GM19328 (cell line): ENCODE measurements around the gene ERGIC1.
"Not testable (repeated sequence)": the region's sequence is repeated elsewhere in the genome, so short reads cannot be mapped to it uniquely, and the experiment has no call there.

ENCODE experiments used
- ATAC-seq: cut with Tn5 transposase; IDR thresholded peaks from one replicate; pipeline ENCODE4 v1.9.1; 2021; ENCODE audit warnings: mild to moderate bottlenecking, moderate library complexity; ENCODE audit not compliant: unreplicated experiment

ERGIC1 gene

DNA sequence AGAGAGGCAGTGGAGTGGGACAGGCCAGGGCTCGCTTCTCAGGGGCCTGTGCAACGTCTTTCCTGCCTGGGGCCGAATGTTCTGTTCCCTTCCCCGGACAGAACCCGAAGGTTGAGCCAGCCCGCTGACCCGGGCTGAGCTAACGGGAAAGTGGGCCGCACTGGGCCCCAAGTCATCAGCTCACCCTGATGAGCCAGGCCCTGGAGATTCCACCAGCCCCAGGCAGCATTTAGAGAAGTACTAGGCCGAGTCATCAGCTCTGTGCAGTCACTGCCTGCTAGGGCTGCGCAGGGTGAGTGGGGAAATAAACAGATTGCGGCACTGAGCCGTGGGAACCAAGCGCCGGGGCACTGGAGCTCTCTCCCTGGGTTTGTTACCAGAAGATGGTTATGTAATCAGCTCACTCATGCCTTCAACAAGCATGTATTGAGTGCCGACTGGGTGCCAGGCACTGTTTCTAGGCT, 33.9 kb upstream of the ERGIC1 start:
- ATAC-seq, result no peak

DNA sequence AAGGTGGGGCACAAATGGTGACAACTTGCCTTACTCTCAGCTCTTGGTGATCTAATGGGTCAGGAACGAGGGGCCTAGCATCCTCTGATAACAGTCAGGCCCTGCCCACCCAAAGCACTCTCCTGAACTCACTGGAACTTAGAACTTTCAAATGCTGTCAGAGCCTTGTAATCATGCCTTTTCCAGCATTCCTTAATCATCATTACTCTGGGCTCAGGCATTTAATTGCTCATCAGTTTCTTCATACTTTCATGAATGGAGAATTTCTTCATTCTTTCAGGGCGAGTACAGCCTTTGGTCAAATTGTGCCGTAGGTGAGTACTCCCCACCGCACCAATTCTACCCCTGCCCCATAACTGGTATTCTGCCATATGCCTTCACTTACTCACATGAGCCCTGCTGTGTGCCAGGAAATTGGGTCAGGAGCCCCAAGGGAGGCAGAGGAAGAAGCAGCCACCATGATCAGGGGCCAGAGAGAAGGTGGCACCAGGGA, 32.8 kb upstream of the ERGIC1 start:
- no peak for ATAC-seq

DNA sequence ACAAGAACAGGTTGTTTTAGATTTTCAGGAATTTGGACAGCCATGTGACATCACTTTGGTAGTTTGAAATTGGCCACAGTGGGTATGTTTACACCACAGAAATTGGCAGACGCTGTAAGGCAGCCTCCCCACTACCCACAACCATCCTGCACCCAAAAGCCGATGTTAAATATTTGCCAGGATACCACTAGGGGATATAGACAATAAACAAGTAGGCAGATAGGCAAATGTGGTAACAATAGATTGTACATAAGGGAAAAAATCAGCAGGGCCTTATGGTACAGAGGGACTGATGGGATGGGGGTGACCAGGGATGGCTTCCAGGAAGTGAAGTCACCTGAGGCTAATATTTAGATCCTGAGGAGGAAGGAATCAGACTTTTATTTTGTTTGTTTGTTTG, 31.9 kb upstream of the ERGIC1 start:
- no peak for ATAC-seq

DNA sequence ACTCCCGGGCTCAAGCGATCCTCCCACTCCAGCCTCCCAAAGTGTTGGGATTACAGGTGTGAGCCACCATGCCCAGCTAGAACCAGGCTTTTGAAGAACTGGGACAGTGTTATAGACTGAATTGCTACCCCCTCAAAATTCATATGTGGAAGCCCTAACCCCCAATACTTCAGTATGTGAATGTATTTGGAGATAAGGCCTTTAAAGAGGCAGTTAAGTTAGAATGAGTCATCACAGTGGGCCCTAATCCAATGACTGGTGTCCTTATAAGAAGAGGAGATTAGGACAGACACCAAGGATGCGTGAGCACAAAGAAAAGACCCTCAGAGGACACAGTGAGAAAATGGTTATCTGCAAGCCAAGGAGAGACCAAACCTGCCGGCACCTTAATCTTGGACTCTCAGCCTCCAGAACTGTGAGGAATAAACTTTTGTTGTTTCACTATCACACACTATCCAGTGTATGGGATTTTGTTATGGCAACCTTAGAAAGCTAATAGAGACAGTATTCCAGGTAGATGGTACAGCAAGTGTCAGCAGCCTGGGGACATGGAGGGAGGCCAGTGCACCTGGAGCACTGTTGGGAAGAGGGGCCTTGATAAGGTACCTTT, 31.4 kb upstream of the ERGIC1 start:
- no peak for ATAC-seq

DNA sequence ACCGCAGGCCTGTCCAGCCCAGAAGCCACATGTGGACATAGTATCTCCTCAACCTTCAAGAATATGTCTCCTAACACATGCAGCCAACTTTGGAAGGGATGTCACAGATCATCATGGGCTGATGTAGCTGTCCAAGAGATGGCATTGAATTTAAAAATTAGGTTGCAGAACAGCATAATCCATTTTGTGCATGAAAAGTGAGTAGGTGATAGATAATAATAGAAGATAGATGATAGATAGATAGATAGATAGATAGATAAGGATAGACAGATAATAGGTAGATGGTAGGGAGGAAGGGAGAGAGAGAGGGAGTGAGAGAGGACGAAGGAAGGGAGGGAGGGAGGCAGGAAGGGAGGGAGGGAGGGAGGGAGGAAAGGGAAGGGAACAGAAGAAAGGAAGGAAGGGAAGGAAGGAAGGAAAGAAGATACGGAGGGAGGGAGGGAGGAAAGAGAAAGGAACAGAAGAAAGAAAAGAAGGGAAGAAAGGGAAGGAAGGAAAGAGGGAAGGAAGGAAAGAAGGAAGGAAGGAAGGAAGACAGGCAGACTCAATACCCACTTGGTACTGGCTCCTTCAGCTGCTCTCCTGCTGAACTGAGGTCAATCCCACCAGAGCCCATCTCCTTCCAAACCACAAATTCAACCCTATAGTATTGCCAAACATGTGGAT, 28.9 kb upstream of the ERGIC1 start:
- ATAC-seq, result no peak

DNA sequence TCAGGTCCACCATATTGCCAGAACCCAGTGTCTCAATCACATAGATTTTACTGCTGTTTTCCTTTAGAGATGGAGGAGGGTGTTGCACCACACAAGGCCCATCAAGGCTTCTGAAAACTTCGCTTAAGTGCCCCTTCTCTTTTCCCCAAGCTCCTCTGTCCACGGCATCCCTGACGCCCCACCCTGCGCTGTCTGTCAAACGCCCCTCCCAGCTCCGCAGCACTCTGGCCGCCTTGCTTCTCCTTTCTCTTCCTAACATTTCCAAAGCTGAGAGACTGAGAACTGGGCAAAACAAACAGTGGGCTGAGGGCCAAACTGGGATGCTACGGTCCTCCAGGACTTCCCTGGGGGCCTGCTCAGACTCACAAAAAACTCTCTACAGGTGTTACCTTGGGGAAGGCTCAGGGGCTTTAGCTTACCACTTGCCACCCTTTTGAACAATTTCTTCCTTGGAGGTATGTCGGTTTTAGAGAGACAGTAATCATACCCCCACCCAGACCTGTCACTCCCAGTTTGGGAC, 28.3 kb upstream of the ERGIC1 start:
- ATAC-seq, result no peak

DNA sequence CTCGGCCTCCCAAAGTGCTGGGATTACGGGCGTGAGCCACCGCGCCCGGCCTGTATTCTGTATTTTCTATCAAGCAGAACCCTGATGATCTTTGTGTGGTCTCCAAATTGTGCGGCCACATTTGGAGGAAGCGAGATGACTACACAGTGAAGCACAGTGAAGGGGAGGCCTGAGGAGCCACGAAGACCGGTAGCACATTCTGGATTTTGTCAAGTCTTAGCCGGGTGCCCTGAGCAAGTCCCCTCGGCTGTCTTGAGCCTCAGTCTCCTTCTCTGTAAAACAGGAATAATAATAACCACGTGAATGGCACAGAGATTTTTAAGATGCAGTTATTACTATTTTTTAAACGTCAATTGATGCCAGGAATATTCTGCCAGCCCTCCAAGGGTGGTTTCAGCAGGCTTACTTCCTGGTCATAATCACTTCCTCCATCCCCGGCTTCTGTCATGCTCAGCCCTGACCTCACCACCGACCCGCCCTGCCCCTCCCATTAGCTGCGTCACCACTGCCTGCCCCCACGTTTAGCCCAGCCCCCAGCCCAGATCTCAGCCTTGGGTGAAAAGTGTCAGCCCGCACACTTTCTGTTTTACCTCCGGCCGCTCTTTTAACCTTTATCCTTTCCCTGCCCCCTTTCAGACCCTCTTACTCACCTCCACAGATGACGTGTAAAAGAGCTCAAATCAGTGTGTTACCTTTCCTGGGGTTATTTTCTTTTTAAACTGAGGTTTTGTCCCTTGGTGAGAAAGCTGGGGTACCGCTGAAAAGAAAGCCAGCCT, 27.0 kb upstream of the ERGIC1 start:
- ATAC-seq, result peak; percentile 94

DNA sequence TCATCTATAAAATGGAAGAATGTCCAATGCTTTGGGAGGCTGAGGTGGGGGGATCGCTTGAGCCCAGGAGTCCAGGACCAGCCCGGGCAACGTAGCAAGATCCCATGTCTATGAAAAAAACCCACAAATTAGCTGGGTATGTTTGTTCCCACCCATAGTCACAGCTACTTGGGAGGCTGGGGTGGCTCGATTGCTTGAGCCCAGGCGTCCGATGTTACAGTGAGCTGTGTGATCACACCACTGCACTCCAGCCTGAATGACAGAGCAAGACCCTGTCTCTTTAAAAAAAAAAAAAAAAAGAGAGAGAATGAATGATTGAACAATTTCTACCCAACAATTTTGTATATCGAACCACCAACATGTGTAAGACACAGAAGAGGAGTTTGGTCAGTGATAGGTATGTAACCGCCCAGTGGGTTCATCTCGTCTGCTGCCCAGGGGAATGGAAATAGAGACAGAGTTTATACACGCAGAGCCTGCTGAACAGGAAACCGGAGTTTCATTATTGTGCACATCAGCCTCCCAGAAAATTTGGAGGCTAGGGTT, 26.2 kb upstream of the ERGIC1 start:
- ATAC-seq, result no peak

DNA sequence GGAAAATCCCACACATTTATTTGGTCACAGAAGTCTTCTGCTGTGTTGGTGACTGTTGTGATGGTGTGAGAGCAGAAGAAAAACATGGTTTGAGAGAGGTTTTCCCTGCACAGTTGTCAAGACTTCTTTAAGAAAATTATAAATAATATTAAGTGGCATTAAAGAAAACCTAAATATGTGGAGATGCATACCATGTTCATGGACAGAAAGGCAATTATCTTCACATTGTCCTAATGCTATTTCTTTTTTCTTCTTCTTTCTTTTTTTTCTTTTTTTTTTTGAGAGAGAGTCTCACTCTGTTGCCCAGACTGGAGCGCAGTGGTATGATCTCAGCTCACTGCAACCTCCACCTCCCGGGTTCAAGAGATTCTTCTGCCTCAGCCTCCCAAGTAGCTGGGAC, 24.3 kb upstream of the ERGIC1 start:
- no peak for ATAC-seq

DNA sequence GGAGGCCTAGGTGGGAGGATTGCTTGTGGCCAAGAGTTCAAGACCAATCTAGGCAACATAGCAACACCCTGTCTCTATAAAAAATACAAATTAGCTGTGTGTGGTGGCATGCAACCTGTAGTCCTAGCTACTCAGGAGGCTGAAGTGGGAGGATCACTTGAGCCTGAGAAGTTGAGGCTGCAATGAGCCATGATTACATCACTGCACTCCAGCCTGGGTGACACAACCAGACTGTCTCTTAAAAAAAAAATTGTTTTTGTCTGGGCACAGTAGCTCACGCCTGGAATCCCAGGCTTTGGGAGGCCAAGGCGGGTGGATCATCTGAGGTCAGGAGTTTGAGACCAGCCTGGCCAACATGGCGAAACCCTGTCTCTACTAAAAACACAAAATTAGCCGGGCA, 23.1 kb upstream of the ERGIC1 start:
- not testable (repeated sequence) for ATAC-seq

DNA sequence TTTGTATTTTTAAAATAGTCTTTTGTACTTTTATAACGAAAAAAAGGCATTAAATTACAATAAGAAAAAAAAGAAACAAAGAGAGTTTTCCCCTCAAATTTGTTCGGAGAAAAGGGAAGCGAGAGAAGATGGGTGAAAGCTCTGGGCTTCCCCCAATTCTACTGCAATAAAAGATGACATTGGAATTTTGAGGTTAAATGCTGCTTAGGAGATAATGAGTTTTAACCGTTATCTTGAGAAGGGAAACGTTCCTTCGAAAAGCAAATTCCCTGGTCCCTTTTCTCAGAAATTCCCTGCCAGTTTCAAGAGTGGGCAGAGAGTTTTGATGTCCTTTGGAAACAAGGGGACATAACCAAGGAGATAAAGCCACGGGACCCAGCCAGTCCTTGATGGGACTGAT, 18.4 kb upstream of the ERGIC1 start:
- no peak for ATAC-seq

DNA sequence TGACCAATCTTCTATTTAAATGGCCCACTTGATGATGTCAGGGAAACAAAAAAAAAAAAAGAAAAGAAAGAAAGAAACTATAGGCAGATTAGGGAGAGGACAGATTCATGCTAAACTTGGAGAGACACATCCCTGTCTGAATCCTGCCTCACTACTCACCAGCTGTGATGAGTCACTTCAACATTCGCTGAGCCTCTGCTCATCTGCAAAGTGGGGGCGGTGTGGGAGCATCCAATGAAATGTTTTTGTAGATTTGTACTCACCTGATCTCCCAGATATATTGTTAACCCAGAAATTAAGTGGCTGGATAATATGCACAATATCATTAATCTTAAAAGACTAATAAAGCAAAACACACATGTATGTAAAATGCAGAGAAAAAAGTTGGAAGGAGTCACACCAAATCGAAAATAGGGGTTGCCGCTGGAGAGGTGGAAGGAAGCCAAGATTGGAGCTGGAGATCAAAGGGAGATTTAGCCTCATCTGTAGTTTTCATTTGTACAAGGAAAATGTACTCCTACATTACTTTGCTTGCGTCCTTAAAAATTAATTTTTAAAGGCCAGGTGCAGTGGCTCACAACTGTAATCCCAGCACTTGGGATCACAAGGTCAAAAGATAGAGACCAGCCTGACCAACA, 17.0 kb upstream of the ERGIC1 start:
- ATAC-seq, result no peak

DNA sequence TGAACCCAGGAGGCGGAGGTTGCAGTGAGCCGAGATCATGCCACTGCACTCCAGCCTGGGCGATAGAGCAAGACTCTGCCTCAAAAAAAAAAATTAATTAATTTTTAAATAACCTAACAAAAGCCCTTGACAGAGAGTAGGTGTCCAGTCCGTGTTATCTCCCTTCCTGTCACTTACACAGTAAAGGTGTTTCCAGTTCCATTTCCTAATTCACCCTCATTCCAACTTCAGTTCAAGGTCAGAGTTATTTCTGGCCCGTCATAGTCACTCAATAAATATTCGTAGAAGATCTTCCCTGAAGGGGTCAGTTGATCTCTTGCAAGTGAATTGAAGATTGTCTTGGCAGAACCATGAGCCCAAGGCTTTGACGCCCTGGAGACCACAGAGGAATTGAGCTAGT, 16.4 kb upstream of the ERGIC1 start:
- ATAC-seq, result no peak

DNA sequence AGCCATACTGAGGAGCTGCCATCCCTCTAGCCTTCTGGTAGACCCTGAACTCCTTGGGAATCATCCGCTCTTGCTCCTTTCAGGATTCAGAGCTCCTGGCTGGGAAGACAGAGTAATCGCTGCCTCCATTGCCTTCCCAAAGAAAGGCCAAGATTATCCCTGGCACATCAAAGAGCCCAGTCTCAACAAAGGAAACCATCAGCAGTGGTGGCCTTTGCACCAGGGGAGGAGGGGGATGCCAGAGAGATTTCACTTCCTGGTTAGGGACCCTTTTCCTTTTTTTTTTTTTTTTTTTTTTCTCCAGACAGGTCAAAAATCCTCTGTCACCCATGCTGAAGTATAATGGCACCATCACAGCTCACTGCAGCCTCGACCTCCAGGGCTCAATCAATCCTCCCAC, 16.0 kb upstream of the ERGIC1 start:
- no peak for ATAC-seq

DNA sequence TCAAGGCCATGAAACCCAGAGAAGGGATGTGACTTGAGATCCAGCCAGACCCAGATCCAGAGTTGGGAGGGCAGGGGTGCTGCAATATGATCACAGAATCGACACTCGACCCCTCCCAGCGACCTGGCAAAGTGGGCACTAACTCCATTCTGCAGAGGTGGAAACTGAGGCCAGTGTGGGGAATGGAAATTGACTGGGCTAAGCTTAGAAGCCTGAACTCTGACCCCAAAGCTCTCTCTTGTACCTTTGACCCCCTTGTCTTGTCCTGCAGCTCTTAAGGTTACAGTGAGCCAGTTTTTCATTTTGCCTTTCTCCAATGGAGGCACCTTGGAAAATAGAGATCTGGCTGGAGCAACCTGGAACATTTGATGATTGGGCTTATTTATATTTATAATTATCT, 14.5 kb upstream of the ERGIC1 start:
- ATAC-seq, result no peak

DNA sequence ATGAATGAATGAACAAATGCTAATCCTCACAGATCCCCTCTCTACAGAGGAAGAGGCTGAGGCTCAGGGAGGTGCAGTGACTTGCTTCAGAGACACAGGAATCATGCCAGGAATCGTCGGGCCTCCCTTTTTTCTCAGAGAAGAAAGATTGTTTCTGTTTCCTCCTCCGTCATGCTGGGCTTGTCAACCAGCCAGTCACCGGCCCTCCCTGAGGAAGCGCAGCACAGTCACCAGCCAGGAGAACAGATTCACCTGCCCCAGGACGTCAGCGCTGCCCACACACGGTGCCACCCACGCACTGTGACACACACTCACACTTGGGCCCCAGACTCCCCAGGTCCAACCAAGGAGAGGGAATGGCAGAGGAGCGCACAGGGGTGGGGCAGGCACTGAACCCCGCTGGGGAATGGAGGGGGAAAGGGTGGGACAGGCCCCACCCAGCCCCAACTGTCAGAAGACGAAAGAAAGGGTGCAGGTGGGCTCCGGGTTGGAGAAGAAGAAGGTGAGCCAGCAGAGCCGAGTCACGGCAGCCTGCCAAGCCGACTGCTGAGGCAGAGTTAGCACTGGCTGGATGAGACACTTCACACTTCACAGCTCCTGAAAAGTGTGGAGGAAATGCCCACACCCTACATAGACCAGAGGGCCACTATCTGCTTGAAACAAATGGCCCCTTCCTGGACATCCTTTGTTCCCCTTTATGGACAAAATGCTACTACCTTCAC, 13.8 kb upstream of the ERGIC1 start:
- ATAC-seq, result no peak

DNA sequence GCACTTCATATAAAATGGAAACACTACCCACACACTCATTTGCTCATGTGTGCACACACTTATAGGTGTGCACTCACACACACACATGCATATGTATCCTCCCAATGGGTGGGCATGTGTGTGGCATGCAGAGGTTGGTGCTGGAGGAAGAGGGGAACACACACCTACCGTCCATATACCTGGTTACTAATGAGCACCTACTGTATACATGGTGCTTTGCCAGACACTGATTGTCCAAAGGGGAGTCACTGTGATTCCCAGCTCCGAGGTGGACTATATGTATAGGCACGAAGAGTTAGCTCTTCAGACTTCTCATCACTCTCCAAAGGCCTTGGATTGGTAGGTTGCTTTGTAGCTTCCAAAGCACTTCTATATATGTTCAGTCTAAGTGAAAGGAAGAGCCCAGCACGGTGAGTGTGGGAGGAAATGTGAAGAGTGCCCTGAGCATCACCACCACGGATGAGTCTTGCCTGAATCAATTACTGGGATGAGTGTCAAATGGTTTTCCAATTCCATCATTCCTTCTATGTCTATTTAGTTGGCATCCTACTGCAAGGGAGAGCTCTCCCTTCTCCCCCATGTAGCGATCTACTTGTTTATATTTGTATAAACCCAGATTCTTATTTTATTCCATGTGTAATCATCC, 12.6 kb upstream of the ERGIC1 start:
- ATAC-seq, result no peak

DNA sequence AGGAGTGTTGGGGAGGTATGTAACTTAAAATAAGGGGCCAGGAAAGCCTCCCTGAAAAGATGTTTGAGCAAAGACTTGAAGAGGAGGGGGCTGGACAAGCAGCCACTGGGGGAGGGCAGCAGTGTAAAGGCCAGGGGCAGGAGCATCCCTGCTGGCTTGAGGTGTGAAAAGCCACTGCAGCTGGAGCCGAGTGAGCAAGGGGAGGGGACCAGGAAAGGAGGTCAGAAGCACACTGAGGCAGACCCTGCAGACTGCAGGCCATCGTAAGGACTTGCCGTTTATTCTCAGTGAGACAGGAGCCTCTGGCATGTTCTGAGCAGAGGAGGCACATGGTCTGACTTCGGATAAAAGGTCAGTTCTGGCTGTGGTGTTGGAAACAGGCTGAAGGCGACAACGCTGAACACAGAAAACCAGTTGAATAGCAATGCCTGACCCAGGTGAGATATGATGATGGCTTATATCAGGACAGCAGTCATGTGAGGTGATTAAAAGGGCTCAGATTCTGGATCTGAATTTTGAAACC, 10.2 kb upstream of the ERGIC1 start:
- no peak for ATAC-seq

DNA sequence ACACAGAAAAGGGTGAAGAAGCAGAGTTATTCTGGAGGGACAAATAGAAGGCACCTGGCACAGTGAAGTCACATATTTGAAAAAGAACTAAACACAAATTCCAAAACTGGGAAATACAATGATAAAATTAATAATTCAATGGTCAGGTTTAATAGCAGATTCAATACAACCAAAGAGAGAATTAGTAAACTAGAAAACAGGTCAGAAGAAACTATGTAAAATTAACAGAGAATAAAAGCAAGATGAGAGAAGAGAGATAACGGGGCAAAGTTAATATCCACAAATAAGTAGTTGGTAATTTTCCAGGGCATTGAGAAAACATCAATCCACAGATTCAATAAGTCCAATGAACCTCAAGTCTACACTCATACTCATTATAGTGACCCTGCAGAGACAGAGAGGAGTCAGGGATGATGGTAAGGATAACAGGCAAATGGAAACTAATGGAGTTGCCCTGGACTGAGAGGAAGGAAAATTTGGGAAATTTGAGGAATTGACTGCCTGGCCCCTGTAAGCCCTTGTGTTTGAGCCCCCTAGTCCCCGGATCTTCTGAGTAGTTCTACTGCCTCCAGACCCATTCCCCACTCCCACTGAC, 8.3 kb upstream of the ERGIC1 start:
- ATAC-seq, result no peak
